Spleen (tissue), 11 donors: Measurements from ENCODE around the gene ANKS1B. TPM values are rescaled to one million over a fixed set of nuclear protein-coding genes. Genes with fewer than 3 reads are reported as not detected.

Experiments
- DNase-seq: peaks from one replicate; pipeline ENCODE4 v3.0.0-alpha.2; 2020
- H3K27ac ChIP-seq, 8 donors: fragments of 200-600 bp; sonication (generic) in 7 of 8; 1 replicate in 4 of 8; 2 replicates in 4 of 8; pipeline versions ENCODE4 v1.5.0 to v1.8.0; 2016 to 2021; ENCODE audit warnings: inconsistent platforms in 4 of 8, mild to moderate bottlenecking in 4 of 8, moderate library complexity in 1 of 8
- H3K27me3 ChIP-seq, 7 donors: fragments of 200-600 bp; sonication (generic) in 6 of 7; replicated peaks in 1 of 7; 1 replicate in 4 of 7; 2 replicates in 3 of 7; pipeline versions ENCODE4 v1.5.0 to v1.8.0; 2016 to 2021; ENCODE audit warnings: inconsistent platforms in 3 of 7, mild to moderate bottlenecking in 1 of 7
- H3K36me3 ChIP-seq, 6 donors: fragments of 200-600 bp; sonication (generic) in 5 of 6; 1 replicate in 4 of 6; 2 replicates in 2 of 6; pipeline versions ENCODE4 v1.5.0 to v1.8.0; 2016 to 2021; ENCODE audit warnings: inconsistent platforms in 2 of 6
- H3K4me1 ChIP-seq, 6 donors: fragments of 200-600 bp; sonication (generic) in 5 of 6; 1 replicate in 3 of 6; 2 replicates in 3 of 6; pipeline versions ENCODE4 v1.5.0 to v1.8.0; 2016 to 2021; ENCODE audit warnings: inconsistent platforms in 3 of 6
- H3K4me3 ChIP-seq, 8 donors: fragments of 200-600 bp; sonication (generic) in 7 of 8; 1 replicate in 4 of 8; 2 replicates in 4 of 8; pipeline versions ENCODE4 v1.5.0 to v1.8.0; 2016 to 2021; ENCODE audit warnings: inconsistent platforms in 4 of 8, mild to moderate bottlenecking in 4 of 8, moderate library complexity in 2 of 8
- H3K9me3 ChIP-seq, 8 donors: fragments of 200-600 bp; sonication (generic) in 7 of 8; 1 replicate in 4 of 8; 2 replicates in 4 of 8; pipeline versions ENCODE4 v1.5.0 to v1.8.0; 2016 to 2021; ENCODE audit warnings: inconsistent platforms in 4 of 8
- POLR2A ChIP-seq, 3 donors: fragments of 450-650 bp; IDR thresholded peaks; one replicate each; pipeline ENCODE4 v1.5.1; 2017; ENCODE audit warnings: antibody characterized with exemption in 3 of 3, mild to moderate bottlenecking in 1 of 3
- POLR2AphosphoS5 ChIP-seq, 3 donors: sonication (generic); formaldehyde crosslinking; IDR thresholded peaks; one replicate each; pipeline ENCODE4 v1.5.1; 2017; ENCODE audit warnings: antibody characterized with exemption in 3 of 3
- WGBS, 5 donors: extraction: QIAGEN DNeasy Blood & Tissue Kit in 3 of 5; methylation state at CpG; one replicate each; pipeline versions ENCODE4 v1.1.5 to v1.1.7; 2013 to 2018; 5-methylcytosine and 5-hydroxymethylcytosine counted together
- intact Hi-C: fragments of 100-400 bp; cut with DNase I; formaldehyde crosslinking; loops from one replicate; pipeline ENCODE4 v1.15.0; 2023; ENCODE audit warnings: low total_unique reads
- polyA plus RNA-seq, 3 donors: library from polyadenylated mRNA; stranded (reverse); fragments of 200-250 nt; gene quantifications; one replicate each; pipeline ENCODE4 v1.2.1, GENCODE V29; 2013
- total RNA-seq, 7 donors: library from RNA; depleted of rRNA in 3 of 7; stranded (reverse); fragments of >200 nt in 3 of 7; fragmentation: NEBNext Ultra II Directional in 4 of 7; extraction: Animal tissue kit (Norgen Biotek cat#: 25700) in 4 of 7; gene quantifications; one replicate each; pipeline versions ENCODE4 v1.1.0 to v1.2.1, GENCODE V29; 2016 to 2021
- TF ChIP-seq, protein P1 (sequence below), 11 experiments: fragments of 200-600 bp in 7 of 11; fragments of 450-650 bp in 4 of 11; sonication (generic) in 4 of 11; IDR thresholded peaks in 8 of 11; conservative IDR thresholded peaks in 3 of 11; 1 replicate in 7 of 11; 2 replicates in 4 of 11; pipeline versions ENCODE4 v1.4.0 to v1.8.0; 2016 to 2021; ENCODE audit warnings: antibody characterized with exemption in 11 of 11, inconsistent platforms in 4 of 11, mild to moderate bottlenecking in 1 of 11
- donor health status: healthy with polysubstance abuse.
- donor health status: DM: no; HTN: no; CAD: no; lungs with moderate emphysema.
- donor health status: DM: no; HTN: no; CAD: no.
- donor health status: Bipolar disorder and iron deficiency.
- donor health status: healthy.
- donor health status: DM: no; HTN: no; CAD: no.
- donor health status: DM: yes; HTN: yes; CAD: no.

ANKS1B gene
- total and polyA plus RNA-seq, 10 donors, result 0.21 to 8.0 (median 4.2) TPM

DNA sequence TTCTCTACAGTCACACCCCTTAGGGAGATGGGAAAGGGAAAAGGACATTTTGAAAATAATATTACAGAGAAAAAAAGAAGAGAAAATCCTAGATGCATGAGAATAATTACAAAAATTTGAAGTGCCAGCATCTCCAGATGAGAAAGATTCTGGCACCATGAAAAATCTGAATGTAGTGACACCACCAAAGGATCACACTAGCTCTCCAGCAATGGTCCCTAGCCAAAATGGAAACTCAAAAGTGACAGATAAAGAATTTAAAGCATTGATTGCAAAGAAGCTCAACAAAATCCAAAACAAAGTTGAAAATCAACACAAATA, 364.6 kb downstream of the ANKS1B start:
- Histone ChIP-seq H3K27me3 (no peaks in the 10 kb centered on the region), H3K27ac (no peak overlapping the region), H3K4me1 (no peaks in the 10 kb centered on the region), H3K4me3 (no peak overlapping the region), H3K9me3 (peaks cover 0 to 47% (median 31%) of the 10 kb centered on the region in 8 donors), H3K36me3 (no peaks in the 10 kb centered on the region)
- TF ChIP-seq POLR2A (IDR thresholded peaks at IDR 0.05), result no peak
- TF ChIP-seq, protein P1, sequence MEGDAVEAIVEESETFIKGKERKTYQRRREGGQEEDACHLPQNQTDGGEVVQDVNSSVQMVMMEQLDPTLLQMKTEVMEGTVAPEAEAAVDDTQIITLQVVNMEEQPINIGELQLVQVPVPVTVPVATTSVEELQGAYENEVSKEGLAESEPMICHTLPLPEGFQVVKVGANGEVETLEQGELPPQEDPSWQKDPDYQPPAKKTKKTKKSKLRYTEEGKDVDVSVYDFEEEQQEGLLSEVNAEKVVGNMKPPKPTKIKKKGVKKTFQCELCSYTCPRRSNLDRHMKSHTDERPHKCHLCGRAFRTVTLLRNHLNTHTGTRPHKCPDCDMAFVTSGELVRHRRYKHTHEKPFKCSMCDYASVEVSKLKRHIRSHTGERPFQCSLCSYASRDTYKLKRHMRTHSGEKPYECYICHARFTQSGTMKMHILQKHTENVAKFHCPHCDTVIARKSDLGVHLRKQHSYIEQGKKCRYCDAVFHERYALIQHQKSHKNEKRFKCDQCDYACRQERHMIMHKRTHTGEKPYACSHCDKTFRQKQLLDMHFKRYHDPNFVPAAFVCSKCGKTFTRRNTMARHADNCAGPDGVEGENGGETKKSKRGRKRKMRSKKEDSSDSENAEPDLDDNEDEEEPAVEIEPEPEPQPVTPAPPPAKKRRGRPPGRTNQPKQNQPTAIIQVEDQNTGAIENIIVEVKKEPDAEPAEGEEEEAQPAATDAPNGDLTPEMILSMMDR (IDR thresholded peaks at IDR 0.05 in 8 of 11, conservative IDR thresholded peaks at IDR 0.05 in 3 of 11), result no peak
- no peak for TF ChIP-seq POLR2AphosphoS5 (IDR thresholded peaks at IDR 0.05)
- no peak for DNase-seq
- intact Hi-C loops, result no loop called here

DNA sequence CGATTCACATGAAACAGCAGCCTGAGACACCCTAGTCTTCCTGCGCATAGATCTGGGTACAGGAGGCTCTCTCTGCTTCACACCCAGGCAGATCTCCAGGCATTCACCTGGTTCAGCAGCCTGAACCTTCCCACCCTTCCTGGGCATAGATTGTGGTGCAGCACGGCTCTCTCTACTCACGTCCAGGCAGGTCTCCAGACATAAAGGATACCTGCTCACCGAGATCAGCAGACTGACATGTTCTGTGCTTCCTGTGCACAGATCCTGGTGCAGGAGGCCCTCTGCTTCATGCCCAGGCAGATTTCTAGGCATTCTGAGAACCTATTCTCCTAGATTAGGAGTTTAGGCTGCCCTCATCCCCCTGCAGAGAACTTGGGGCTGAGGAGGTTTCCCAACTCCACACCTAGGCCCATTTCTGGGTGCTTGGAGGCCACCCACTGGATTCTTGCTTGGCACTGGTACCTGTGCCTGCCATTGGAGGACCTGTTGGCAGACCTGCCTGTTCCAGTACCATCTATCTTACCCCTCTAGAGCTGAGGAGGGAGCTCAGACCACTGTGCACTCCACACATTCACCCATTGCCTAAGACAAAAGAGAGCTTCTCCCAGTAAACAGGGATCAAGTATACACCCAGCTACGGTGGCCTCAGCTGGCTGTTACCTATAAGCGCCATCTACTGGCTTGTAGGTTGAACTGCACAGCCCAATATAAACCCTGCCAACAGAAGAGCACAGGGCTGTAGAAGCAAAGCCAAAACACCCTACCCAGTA, 365.2 kb downstream of the ANKS1B start:
- no peaks in the 10 kb centered on the region for H3K36me3 ChIP-seq
- no peak overlapping the region for H3K4me3 ChIP-seq
- no peaks in the 10 kb centered on the region for H3K27me3 ChIP-seq
- peaks cover 0 to 47% (median 31%) of the 10 kb centered on the region in 8 donors for H3K9me3 ChIP-seq
- intact Hi-C loops, result no loop called here
- TF ChIP-seq, protein P1 (IDR thresholded peaks at IDR 0.05 in 8 of 11, conservative IDR thresholded peaks at IDR 0.05 in 3 of 11), result peak in 5 of 11 experiments; percentile 28 to 36 (median 31)
- no peak for TF ChIP-seq POLR2A (IDR thresholded peaks at IDR 0.05)
- WGBS, 5 donors, result 54 to 67% (median 61%) methylated on average over 7 of the region's 7 CpGs
- H3K27ac ChIP-seq, result no peak overlapping the region
- H3K4me1 ChIP-seq, result no peaks in the 10 kb centered on the region
- DNase-seq, result no peak

DNA sequence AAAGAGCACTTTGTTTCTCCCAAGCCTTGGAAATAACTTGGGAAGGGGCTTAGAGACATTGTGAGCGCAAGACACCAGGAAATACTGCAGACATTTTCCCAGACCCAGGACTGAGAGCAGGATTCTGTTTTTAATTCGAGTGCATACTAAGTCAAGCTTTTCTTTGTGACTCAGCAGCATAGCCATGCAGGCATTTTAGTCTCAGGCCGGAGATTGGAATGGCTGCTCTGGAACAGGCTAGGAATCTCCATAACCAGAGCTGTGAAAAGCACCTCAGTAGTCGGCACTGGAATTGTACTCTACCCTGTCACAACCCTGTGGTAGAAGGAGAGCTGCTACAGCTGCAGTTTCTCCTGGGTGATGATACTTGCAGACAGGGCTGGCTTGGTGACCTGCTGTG, 366.1 kb downstream of the ANKS1B start:
- Histone ChIP-seq H3K27ac (no peak overlapping the region), H3K27me3 (no peaks in the 10 kb centered on the region), H3K36me3 (no peaks in the 10 kb centered on the region), H3K9me3 (peaks cover 0 to 47% (median 28%) of the 10 kb centered on the region in 8 donors), H3K4me1 (no peaks in the 10 kb centered on the region), H3K4me3 (no peak overlapping the region)
- 78 to 90% (median 87%) methylated on average over 4 of the region's 4 CpGs for WGBS, 5 donors
- no peak for TF ChIP-seq POLR2A (IDR thresholded peaks at IDR 0.05)
- TF ChIP-seq POLR2AphosphoS5 (IDR thresholded peaks at IDR 0.05), result no peak
- TF ChIP-seq, protein P1 (IDR thresholded peaks at IDR 0.05 in 8 of 11, conservative IDR thresholded peaks at IDR 0.05 in 3 of 11), result no peak
- no peak for DNase-seq
- intact Hi-C loops, result no loop called here

DNA sequence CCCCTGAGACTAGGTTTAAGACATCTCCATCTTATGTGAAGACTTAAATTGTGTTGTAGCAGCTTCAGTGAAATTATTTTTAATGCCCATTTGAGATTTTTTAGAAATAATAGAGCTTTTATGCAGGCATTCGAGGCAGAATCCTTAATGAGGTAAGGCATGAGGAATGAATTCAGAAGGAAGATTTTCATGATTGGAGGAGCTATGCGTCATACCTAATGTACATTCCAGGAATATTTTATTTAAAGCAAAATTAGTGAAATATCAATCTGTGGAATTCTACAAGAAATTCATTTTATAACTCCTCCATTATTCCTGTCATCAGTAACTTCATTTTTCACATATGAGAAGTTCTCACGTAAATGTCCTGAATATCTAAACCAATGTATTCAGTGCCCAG, 373.1 kb downstream of the ANKS1B start:
- no peaks in the 10 kb centered on the region for H3K27me3 ChIP-seq
- H3K27ac ChIP-seq, result no peak overlapping the region
- intact Hi-C loops, result no loop called here
- no peak for DNase-seq
- TF ChIP-seq POLR2AphosphoS5 (IDR thresholded peaks at IDR 0.05), result no peak
- TF ChIP-seq, protein P1 (IDR thresholded peaks at IDR 0.05 in 8 of 11, conservative IDR thresholded peaks at IDR 0.05 in 3 of 11), result no peak
- TF ChIP-seq POLR2A (IDR thresholded peaks at IDR 0.05), result no peak
- no peaks in the 10 kb centered on the region for H3K36me3 ChIP-seq
- H3K4me1 ChIP-seq, result no peaks in the 10 kb centered on the region
- WGBS, 5 donors, result 82 to 93% (median 86%) methylated on average over 3 of the region's 3 CpGs
- H3K9me3 ChIP-seq, result peaks cover 0 to 3% (median 0%) of the 10 kb centered on the region in 8 donors
- no peak overlapping the region for H3K4me3 ChIP-seq
